Stimulated activated CD4-positive, alpha-beta T cell treated with anti-CD3 and anti-CD28 coated beads, Interleukin-4, amount 100 ng/mL, for 48 hours (primary cell): Measurements from ENCODE around the gene RNF144A.

Experiments
- DNase-seq, 2 donors: peaks; one replicate each; pipeline ENCODE4 v3.0.0-alpha.2; 2020; ENCODE audit warnings: low read depth in 2 of 2

The RNF144A gene

DNA sequence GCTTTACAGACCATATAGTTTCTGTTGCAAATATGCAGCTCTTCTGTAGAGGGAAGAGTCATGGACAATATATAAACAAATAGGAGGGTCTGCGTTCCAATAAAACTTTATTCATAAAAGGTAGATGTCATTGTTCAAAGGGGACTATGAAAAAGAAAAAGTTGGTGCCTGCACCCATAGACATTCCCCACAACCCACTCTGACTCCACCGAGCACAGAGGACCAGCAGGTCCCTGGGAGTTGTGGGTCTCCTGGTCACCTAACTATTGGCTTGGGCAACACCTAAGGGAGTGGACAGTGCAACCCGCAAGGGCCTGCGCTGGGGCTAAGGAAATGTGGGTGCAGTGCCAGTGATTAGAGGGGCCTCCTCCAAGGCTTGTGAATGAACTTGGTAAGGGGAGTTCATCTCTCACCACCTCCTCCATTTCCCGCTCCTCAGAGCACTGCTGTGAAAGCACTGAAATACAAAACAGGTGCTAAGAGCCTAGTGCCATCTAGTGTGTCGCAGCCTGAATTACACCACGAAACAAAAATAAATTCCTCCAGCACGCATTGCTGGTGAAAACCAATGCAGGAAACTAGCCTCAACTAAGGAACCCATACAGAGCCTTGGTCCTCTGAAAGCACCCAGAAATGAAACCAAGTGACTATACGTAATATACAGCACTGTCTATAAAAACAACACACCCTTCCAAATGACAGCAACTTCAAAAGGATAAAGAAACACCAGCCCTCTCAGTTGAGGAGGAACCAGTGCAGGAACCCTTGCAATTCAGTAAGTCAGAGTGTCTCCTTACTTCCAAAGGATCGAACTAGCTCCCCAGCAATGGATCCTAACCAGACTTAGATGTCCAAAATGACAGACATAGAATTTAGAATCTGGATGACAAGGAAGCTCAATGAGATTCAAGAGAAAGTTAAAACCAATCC is 166.6 kb downstream of the RNF144A start:
- DNase-seq, result no peak

DNA sequence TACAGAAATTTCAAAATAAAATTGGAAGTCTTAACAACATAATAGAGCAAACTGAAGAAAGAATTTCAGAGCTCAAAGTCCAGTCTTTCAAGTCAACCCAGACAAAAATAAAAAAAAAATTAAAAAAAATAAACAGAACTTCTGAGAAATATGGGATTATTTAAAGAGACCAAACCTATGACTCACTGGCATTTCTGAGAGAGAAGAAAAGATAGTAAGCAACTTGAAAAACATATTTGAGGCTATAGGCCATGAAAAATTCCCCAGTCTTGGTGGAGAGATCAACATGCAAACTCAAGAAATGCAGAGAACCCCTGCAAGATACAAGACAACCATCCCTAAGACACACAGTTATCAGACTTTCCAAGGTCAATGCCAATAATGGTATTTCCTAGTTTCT is 167.4 kb downstream of the RNF144A start:
- DNase-seq, result no peak

DNA sequence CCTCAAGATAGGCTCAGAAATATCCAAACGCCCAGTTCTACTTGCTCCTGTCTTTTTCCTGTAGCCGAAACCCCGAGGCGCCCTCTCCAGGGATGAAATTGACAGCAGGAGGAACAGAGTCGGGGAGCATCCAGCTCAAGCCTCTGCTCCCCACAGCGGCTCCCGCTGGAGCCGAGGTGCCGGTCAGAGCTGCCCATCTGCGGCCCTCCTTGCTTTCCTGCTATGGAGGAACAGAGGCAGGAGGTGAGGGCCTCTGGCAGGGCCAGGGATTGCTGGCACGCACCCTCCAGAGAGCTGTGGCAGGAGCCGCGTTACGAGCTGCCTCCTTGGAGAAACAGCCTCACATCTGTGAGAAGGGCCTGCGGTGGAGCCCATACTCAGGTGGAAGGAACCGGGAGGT is 172.1 kb downstream of the RNF144A start:
- DNase-seq, result no peak

DNA sequence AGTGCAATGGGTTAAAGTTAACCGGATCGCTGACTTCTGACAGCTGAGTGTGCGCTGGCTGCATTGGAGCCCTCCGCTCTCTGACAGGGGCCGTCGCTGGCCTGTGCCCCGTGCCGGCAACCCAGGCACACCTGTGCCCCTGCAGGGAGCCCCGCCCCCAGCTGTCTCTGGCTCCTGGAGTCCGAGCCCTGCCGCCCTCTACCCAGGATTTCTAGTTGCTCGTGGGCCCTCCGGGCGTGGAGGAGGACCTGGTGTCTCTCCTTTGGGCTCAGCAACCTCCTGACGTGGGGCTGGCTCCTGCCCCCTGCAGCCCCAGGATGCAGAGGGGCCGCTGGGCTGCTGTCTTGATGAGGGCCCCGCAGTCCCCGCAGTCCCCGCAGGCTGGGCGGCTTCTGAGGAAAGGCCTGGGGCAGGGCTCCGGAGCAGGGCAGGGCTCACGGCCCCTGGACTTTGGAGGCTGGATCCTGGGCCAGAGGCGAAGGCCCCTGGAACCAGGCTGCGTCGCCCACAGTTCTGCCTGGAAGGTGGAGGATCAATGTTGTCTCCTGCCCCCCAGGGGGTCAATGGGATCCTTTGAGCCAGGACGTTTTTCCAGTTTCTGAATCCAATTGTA is 172.8 kb downstream of the RNF144A start:
- no peak for DNase-seq

DNA sequence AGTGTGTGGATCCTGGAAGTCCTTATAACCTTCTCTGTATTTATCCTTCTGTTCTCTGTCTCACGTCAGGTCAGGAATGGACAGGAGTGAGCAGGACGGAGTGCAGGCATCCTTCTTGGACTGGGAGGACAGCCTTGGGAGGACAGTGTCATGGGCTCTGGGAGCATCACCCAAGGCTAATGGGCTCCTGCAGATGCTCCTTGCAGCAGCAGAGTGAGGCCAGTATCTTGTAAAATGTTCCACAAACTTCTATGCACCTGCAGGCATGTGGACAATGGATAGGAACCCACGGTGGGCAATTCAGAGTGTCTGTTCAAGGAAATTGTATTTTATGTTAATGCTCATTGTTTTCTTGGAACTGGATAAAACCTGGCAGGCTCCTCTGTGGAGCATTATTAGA is 176.2 kb downstream of the RNF144A start:
- DNase-seq, result no peak
